K562 (cell line): ENCODE measurements around the gene CCDC102B. TPM values are rescaled to one million over a fixed set of nuclear protein-coding genes. Genes with fewer than 3 reads are reported as not detected.

Experiments used
- ATAC-seq: fragments of 200-7000 bp; cut with Tn5 transposase; 3 replicates; pipeline ENCODE4 v1.9.1; 2020; ENCODE audit warnings: moderate library complexity
- BruUV-seq: library from RNA; stranded (reverse); fragments of 400-500 nt; replicated peaks from 2 replicates; lab custom pipeline; 2021; lab: Mats Ljungman, UMichigan
- CTCF ChIA-PET: fragments of 300-600 bp; formaldehyde crosslinking; extraction: SDS; loops from one replicate; lab custom pipeline; 2021; ENCODE audit warnings: low intra/inter-chr PET ratio; lab: Yijun Ruan, JAX
- POLR2A ChIA-PET: fragments of 300-600, 350-650 bp; sonication (Branson Sonifier 250); formaldehyde crosslinking; extraction: SDS; loops from one replicate; lab custom pipeline; 2021; ENCODE audit warnings: antibody characterized with exemption, inconsistent platforms; lab: Yijun Ruan, JAX
- DNase-seq, 4 experiments: peaks; one replicate each; pipeline versions ENCODE4 v3.0.0 to v3.0.0-alpha.2; 2011 to 2018; ENCODE audit warnings: low spot score in 3 of 4, mixed read lengths in 3 of 4; ENCODE audit errors: extremely low read depth in 1 of 4
- FAIRE-seq: peaks from 2 replicates; lab custom pipeline; 2011; peaks lifted over from hg19 to GRCh38; lab: Jason Lieb, UNC
- H2AFZ ChIP-seq: 2 replicates; pipeline ENCODE4 v1.6.0; 2011; ENCODE audit warnings: low read depth, low read length, control low read depth, inconsistent platforms
- H3K27ac ChIP-seq: fragments of 200-600 bp; 3 replicates; pipeline ENCODE4 v1.8.0; 2011; ENCODE audit warnings: low read depth, mild to moderate bottlenecking, control low read depth, inconsistent platforms, low read length, moderate library complexity, mixed read lengths; ENCODE audit errors: extremely low read depth
- H3K27me3 ChIP-seq, 2 experiments: fragments of 300-600 bp in 1 of 2; 2 replicates in 1 of 2; 3 replicates in 1 of 2; pipeline versions ENCODE4 v1.6.0 to v1.8.0; 2011; ENCODE audit warnings: inconsistent platforms in 2 of 2, low read length in 2 of 2, mild to moderate bottlenecking in 1 of 2, mixed read lengths in 1 of 2, moderate library complexity in 1 of 2; ENCODE audit not compliant: control insufficient read depth in 2 of 2, insufficient read depth in 2 of 2
- H3K36me3 ChIP-seq: fragments of 300-600 bp; 3 replicates; pipeline ENCODE4 v1.8.0; 2011; ENCODE audit warnings: mild to moderate bottlenecking, low read length, inconsistent platforms; ENCODE audit not compliant: control insufficient read depth, insufficient read depth
- H3K4me1 ChIP-seq, 2 experiments: fragments of 200-600 bp in 1 of 2; replicated peaks in 1 of 2; 2 replicates in 1 of 2; 3 replicates in 1 of 2; pipeline versions ENCODE4 v1.5.1 to v1.8.0; 2011; ENCODE audit warnings: inconsistent platforms in 2 of 2, low read length in 2 of 2, mild to moderate bottlenecking in 1 of 2, mixed read lengths in 1 of 2, moderate library complexity in 1 of 2; ENCODE audit not compliant: control insufficient read depth in 2 of 2, insufficient read depth in 2 of 2
- H3K4me2 ChIP-seq: 2 replicates; pipeline ENCODE4 v1.6.1; 2011; ENCODE audit warnings: low read length, control low read depth, inconsistent platforms, mixed read lengths; ENCODE audit not compliant: insufficient read depth
- H3K4me3 ChIP-seq: fragments of 200-600 bp; sonication (generic), shearing (Covaris generic); 2 replicates; pipeline ENCODE4 v1.5.1; 2016; ENCODE audit warnings: control low read depth, inconsistent platforms
- H3K79me2 ChIP-seq: fragments of 200-600 bp; 3 replicates; pipeline ENCODE4 v1.8.0; 2011; ENCODE audit warnings: low read length, inconsistent platforms; ENCODE audit not compliant: control insufficient read depth, insufficient read depth
- H3K9ac ChIP-seq, 2 experiments: 2 replicates each; pipeline versions ENCODE4 v1.6.0 to v1.6.1; 2011; ENCODE audit warnings: low read depth in 2 of 2, low read length in 2 of 2, control low read depth in 1 of 2, inconsistent platforms in 1 of 2, mild to moderate bottlenecking in 1 of 2, mixed read lengths in 1 of 2; ENCODE audit not compliant: insufficient read depth in 1 of 2
- H3K9me1 ChIP-seq: one replicate; pipeline ENCODE4 v1.6.0; 2011; ENCODE audit warnings: inconsistent platforms, mild to moderate bottlenecking, low read length, moderate library complexity; ENCODE audit not compliant: control insufficient read depth, insufficient read depth
- H3K9me3 ChIP-seq: replicated peaks from 2 replicates; pipeline ENCODE4 v1.5.1; 2011; ENCODE audit warnings: low read depth, low read length, inconsistent platforms; ENCODE audit not compliant: control insufficient read depth, insufficient read depth
- H4K20me1 ChIP-seq: replicated peaks from 2 replicates; pipeline ENCODE4 v1.6.1; 2011; ENCODE audit warnings: low read length, inconsistent platforms, mixed read lengths; ENCODE audit not compliant: control insufficient read depth, insufficient read depth
- AFF1 ChIP-seq, 2 experiments: fragments of 450-650 bp; IDR thresholded peaks; 2 replicates each; pipeline ENCODE4 v1.6.1; 2018; ENCODE audit warnings: mild to moderate bottlenecking in 2 of 2, low read depth in 1 of 2; ENCODE audit not compliant: partially characterized antibody in 2 of 2
- ARID4B ChIP-seq: sonication (generic); formaldehyde crosslinking; IDR thresholded peaks from 2 replicates; pipeline ENCODE4 v1.8.0; 2022; ENCODE audit warnings: mild to moderate bottlenecking, missing genetic modification reagents
- CBX1 ChIP-seq: sonication (generic); IDR thresholded peaks from 2 replicates; pipeline ENCODE4 v1.6.1; 2016; ENCODE audit warnings: antibody characterized with exemption, low read depth, mild to moderate bottlenecking
- CSDE1 ChIP-seq, 2 experiments: fragments of 450-650 bp; IDR thresholded peaks; 2 replicates each; pipeline ENCODE4 v1.6.1; 2016; ENCODE audit warnings: mild to moderate bottlenecking in 1 of 2
- DPF2 ChIP-seq: fragments of 450-650 bp; IDR thresholded peaks from 2 replicates; pipeline ENCODE4 v1.6.1; 2016
- ETV1 ChIP-seq: fragments of 450-650 bp; conservative IDR thresholded peaks from 2 replicates; pipeline ENCODE4 v1.6.1; 2016; ENCODE audit warnings: missing genetic modification characterization, control low read depth, low read depth, missing compliant biosample characterization
- MECOM ChIP-seq: fragments of 250-450 bp; sonication (Bioruptor Pico); IDR thresholded peaks from 2 replicates; pipeline ENCODE4 v1.8.0; 2022; ENCODE audit warnings: inconsistent platforms
- MIER1 ChIP-seq: fragments of 450-650 bp; IDR thresholded peaks from 2 replicates; pipeline ENCODE4 v1.6.1; 2016; ENCODE audit warnings: antibody characterized with exemption, mild to moderate bottlenecking, low read depth
- POLR2H ChIP-seq: IDR thresholded peaks from 2 replicates; pipeline ENCODE4 v1.6.1; 2016; ENCODE audit warnings: missing genetic modification characterization, low read depth, mild to moderate bottlenecking, control low read depth, missing compliant biosample characterization, moderate library complexity
- RFX1 ChIP-seq: fragments of 450-650 bp; IDR thresholded peaks from 2 replicates; pipeline ENCODE4 v1.6.1; 2016; ENCODE audit warnings: mild to moderate bottlenecking, moderate library complexity
- TEAD1 ChIP-seq, 2 experiments: fragments of 450-650 bp in 1 of 2; sonication (generic) in 1 of 2; formaldehyde crosslinking; IDR thresholded peaks; 2 replicates each; pipeline versions ENCODE4 v1.4.0 to v1.8.0; 2020 to 2022; ENCODE audit warnings: mild to moderate bottlenecking in 2 of 2, missing genetic modification reagents in 1 of 2
- ZKSCAN8 ChIP-seq: fragments of 200-800 bp; sonication (Bioruptor generic); IDR thresholded peaks from 2 replicates; pipeline ENCODE4 v1.6.1; 2016; ENCODE audit warnings: missing genetic modification characterization, missing compliant biosample characterization
- ZNF224 ChIP-seq: sonication (generic); formaldehyde crosslinking; IDR thresholded peaks from 2 replicates; pipeline ENCODE4 v1.8.0; 2022; ENCODE audit warnings: mild to moderate bottlenecking, missing genetic modification reagents
- ZNF384 ChIP-seq: IDR thresholded peaks from 2 replicates; pipeline ENCODE4 v1.6.1; 2012; ENCODE audit warnings: low read depth, low read length, improper control_type of control experiment
- ZNF76 ChIP-seq: fragments of 250-450 bp; sonication (Bioruptor Pico); IDR thresholded peaks from 2 replicates; pipeline ENCODE4 v1.4.0; 2020; ENCODE audit warnings: mild to moderate bottlenecking, moderate library complexity, borderline replicate concordance
- WGBS: fragments of 100-300 bp; shearing (Covaris generic); methylation state at CpG from one replicate; pipeline ENCODE4 v1.1.6; 2016; ENCODE audit warnings: low coverage, mixed read lengths; ENCODE audit not compliant: insufficient coverage; ENCODE audit errors: missing lambda C conversion rate; 5-methylcytosine and 5-hydroxymethylcytosine counted together
- in situ Hi-C: fragments of 300-500 bp; cut with MboI; formaldehyde crosslinking; loops from 4 replicates; pipeline ENCODE4 v1.15.0; 2018; ENCODE audit warnings: inconsistent platforms, mixed read lengths
- intact Hi-C: fragments of 100-400 bp; cut with micrococcal nuclease; formaldehyde crosslinking; loops from 2 replicates; pipeline ENCODE4 v1.14.2; 2022
- polyA plus RNA-seq, 8 experiments: library from polyadenylated mRNA; depleted of rRNA in 4 of 8; stranded (reverse) in 5 of 8; unstranded in 3 of 8; fragments of >200 nt; fragmentation: Nextera tagmentation in 2 of 8; fragmentation: Illumina TruSeq in 1 of 8; extraction: Ambion mirVana in 2 of 8; extraction: Trizol in 1 of 8; gene quantifications; 2 replicates each; pipeline versions ENCODE4 v1.2.1 to v1.2.3, GENCODE V29; 2011 to 2014; ENCODE audit warnings: inconsistent platforms in 1 of 8, missing spikeins in 1 of 8
- total RNA-seq, 7 experiments: library from RNA; depleted of rRNA in 6 of 7; stranded (reverse); fragments of >200 nt in 6 of 7; fragmentation: Illumina TruSeq in 2 of 7; extraction: Trizol in 2 of 7; gene quantifications; 2 replicates each; pipeline versions ENCODE4 v1.2.1 to v1.2.3, GENCODE V29; 2011 to 2021; ENCODE audit warnings: low replicate concordance in 1 of 7

The CCDC102B gene
- total and polyA plus RNA-seq, 9 of the 15 experiments (the other 6 are each of a cell fraction or from before 2014, with no cell fraction given): 0.18 to 1.5 (median 0.73) TPM

GRCh38 chr18:68854786-68855391 lies 57.0 kb downstream of the CCDC102B start:
- 0% methylated on average over 4 of the region's 4 CpGs for WGBS
- ATAC-seq (no peak), DNase-seq (no peak), FAIRE-seq (no peak)
- Histone ChIP-seq H3K9me1 (no peaks in the 10 kb centered on the region), H3K4me2 (no peak overlapping the region), H3K4me1 (no peaks in the 10 kb centered on the region), H3K79me2 (no peaks in the 10 kb centered on the region), H3K9me3 (no peaks in the 10 kb centered on the region), H2AFZ (no peak overlapping the region), H3K27ac (no peak overlapping the region), H3K36me3 (no peaks in the 10 kb centered on the region), H3K27me3 (no peaks in the 10 kb centered on the region), H3K9ac (no peak overlapping the region), H3K4me3 (no peak overlapping the region), H4K20me1 (no peaks in the 10 kb centered on the region)
- CTCF ChIA-PET: no interaction called here
- BruUV-seq: no TSS peak
- intact Hi-C loops (no loop called here), in situ Hi-C loops (no loop called here)
- TF ChIP-seq RFX1 (no peak), ETV1 (tag) (no peak), CBX1 (no peak), POLR2H (tag) (no peak), CSDE1 (IDR thresholded peaks at IDR 0.05) (no peak), DPF2 (no peak), TEAD1 (CRISPR knock-in tag; IDR thresholded peaks at IDR 0.05) (no peak), MECOM (CRISPR knock-in tag) (no peak), ZNF76 (no peak), ZNF224 (CRISPR knock-in tag) (no peak), AFF1 (IDR thresholded peaks at IDR 0.05; ENCODE audit: low read depth in 1 of 2, partially characterized antibody in 2 of 2) (no peak), MIER1 (no peak), ARID4B (CRISPR knock-in tag) (no peak), ZNF384 (no peak), ZKSCAN8 (CRISPR knock-in tag) (no peak)
- POLR2A ChIA-PET: no interaction called here
